HG03066 (cell line): ENCODE results near the gene ZNF579.

Experiments
- ATAC-seq: cut with Tn5 transposase; IDR thresholded peaks from one replicate; pipeline ENCODE4 v1.9.1; 2021; ENCODE audit warnings: low read depth; ENCODE audit not compliant: unreplicated experiment

ZNF579 gene

GRCh38 chr19:55580628-55581144 is at the start of gene ZNF579:
ZNF579 (minus strand) TSS chr19:55580848; CDS start chr19:55579639, 1,209 bp downstream.
- no peak for ATAC-seq

- ATAC-seq: no peak
Measured at GRCh38 chr19:55626350-55626749, 45.7 kb upstream of the ZNF579 start.

DNA sequence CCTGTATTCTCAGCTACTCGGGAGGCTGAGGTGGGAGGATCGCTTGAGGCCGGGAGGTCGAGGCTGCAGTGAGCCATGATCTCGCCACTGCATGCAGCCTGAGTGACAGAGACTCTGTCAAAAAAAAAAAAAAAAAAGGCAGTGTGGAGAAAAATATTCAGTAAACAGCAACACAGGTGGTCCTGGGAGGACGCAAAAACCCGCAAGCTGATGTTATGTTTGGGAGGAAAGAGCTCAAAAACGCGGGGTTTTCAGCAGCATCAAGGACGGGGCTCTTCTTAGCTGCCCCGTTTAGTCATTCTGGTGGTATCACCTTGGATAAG is 44.3 kb upstream of the ZNF579 start:
- no peak for ATAC-seq

DNA sequence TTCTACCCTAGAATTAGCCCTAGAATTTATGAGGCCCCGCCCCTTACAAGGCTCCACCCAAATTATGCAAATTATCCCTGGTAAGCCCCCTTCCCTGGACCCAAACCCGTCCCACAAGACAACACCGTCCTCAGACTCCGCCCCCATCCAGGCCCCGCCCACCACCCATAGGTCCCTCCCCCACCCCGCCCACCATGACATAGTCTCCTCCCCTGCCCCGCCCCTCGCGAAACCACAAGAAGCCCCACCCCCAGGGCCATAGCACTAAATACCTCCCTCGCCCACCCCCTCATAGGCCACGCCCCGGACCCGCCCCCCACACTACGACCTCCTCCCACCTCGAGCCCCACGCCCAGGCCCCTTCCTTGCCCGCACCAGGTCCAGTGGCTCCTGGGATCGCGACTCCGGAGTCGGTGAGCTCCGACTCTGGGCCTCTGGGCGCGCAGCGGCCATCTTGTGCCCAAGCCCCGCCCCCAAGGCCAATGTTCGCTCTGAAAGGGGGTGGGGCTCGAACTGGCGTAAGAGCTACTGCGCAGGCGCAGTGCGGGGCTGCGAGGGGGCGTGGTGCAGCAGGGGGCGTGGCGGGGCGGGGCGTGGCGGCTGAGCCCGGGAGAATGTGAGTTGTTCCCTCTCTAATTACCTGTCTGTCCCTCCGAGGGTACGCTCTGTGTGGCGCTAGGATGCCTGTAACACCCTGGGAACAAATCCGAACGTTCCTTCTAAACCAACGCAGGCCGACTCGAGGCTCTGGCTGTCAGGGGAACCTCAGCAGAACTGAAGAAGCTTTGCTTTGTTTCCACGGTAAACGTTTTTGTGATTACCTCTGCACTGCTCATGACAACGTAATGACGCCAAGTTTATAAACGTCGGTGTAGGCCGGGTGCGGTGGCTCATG is 43.7 kb upstream of the ZNF579 start, which contains the start of gene ZNF784:
Gene ZNF784, minus strand, starts transcription at position 458 of the 895 bp plus-strand sequence. Its CDS starts 5 bp downstream, at position 453.
- no peak for ATAC-seq

GRCh38 chr19:55623561-55623960 is 42.9 kb upstream of the ZNF579 start:
- no peak for ATAC-seq

GRCh38 chr19:55623130-55623529 is 42.5 kb upstream of the ZNF579 start:
- no peak for ATAC-seq

DNA sequence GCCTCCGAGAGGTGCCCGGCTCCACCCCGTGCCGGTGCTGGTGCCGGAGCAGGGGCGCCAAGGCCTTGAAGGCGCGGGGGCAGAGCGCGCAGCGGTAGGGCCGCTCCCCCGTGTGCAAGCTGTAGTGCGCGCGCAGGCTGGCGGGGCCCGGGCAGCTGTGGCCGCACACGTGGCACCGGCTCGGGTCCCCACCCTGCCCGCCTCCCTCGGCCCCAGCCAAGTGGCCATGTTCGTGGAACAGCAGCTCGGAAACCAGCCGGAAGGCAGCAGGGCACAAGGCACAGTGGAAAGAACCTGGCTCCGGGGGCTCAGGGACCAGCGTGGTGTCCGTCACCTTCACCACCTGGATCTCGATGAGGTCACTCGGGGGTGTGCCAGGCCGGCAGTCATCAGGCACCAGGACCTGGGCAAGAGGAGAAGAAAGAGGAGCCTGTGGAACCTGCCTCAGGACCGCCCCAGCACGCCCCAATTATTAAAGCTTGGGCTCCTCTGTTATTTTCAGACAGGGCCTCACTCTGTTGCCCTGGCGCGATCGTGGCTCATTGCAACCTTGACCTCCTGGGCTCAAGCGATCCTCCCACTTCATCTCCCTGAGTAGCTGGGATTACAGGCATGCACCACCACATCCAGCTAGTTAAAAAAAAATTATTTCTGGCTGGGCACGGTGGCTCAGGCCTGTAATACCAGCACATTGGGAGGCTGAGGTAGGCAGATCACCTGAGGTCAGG is 41.8 kb upstream of the ZNF579 start:
- ATAC-seq: no peak

GRCh38 chr19:55621673-55622231 is 41.1 kb upstream of the ZNF579 start:
- no peak for ATAC-seq

DNA sequence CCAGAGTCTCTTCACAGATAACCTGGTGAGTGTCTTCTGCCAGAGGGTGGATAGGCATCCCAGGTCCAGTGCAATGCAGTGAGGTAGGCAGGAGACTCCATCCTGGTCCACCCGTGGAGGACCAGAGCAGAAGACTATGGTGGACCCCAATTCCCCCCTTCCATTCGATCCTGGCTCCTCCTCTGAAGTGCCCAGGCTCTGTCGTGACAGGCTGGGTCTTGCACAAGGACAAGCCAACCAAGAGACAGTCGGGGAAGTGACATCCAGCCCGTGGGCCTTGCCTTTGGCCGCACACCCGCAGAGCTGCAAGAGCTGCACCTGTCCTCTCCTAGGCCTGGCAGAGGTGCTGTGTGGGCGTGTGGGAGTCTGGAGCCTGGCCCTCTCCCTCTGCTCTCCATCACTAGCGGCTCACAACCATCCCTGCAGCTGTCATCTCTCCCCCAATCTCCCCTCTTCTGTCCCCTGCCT is 40.6 kb upstream of the ZNF579 start:
- no peak for ATAC-seq

- ATAC-seq: no peak
Measured at GRCh38 chr19:55620410-55621204, 40.0 kb upstream of the ZNF579 start.

- ATAC-seq: no peak
Measured at GRCh38 chr19:55619286-55619685, 38.6 kb upstream of the ZNF579 start.

DNA sequence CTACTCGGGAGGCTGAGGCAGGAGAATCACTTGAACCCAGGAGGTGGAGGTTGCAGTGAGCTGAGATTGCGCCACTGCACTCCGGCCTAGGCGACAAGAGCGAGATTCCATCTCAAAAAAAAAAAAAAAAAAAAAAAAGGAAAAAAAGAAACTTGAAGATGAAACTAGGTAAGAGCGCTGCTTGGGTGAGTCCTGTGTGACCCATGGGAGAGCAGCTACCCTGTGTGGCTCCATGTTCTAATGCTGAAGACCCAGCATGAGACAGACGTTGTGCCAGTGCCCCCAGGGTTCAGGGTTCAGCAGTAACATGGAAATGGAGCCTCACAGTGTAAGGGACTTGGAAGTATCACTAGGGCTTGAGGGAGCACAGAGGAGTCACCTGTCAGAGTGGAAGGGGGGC is 37.8 kb upstream of the ZNF579 start:
- no peak for ATAC-seq

- no peak for ATAC-seq
Measured at GRCh38 chr19:55617426-55617825, 36.8 kb upstream of the ZNF579 start.

GRCh38 chr19:55616395-55616875 is 35.8 kb upstream of the ZNF579 start:
- no peak for ATAC-seq

DNA sequence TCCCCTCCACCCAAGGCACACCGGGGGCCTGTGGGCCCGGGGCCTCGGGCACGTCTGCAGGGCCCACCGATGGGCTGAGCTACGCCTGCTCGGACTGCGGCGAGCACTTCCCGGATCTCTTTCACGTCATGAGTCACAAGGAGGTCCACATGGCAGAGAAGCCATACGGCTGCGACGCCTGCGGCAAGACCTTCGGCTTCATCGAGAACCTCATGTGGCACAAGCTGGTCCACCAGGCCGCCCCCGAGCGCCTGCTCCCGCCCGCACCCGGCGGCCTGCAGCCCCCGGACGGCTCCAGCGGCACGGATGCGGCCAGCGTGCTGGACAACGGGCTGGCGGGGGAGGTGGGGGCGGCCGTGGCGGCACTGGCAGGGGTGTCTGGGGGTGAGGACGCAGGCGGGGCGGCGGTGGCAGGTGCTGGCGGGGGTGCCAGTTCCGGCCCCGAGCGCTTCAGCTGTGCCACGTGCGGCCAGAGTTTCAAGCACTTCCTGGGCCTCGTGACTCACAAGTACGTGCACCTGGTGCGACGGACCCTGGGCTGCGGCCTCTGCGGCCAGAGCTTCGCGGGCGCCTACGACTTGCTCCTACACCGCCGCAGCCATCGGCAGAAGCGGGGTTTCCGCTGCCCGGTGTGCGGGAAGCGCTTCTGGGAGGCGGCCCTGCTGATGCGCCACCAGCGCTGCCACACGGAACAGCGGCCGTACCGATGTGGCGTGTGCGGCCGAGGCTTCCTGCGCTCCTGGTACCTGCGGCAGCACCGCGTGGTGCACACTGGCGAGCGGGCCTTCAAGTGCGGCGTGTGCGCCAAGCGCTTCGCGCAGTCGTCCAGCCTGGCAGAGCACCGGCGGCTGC is 35.1 kb upstream of the ZNF579 start:
- no peak for ATAC-seq

- no peak for ATAC-seq
Measured at GRCh38 chr19:55614711-55615542, 34.3 kb upstream of the ZNF579 start.

GRCh38 chr19:55613930-55614710 is 33.5 kb upstream of the ZNF579 start:
- ATAC-seq: no peak

- no peak for ATAC-seq
Measured at GRCh38 chr19:55613396-55613795, 32.7 kb upstream of the ZNF579 start.
